HEK293T (cell line): ENCODE results near the gene TBC1D17.

Experiments used
- CTCF ChIA-PET: fragments of 350-600 bp; formaldehyde crosslinking; extraction: SDS; loops from one replicate; lab custom pipeline; 2021; ENCODE audit warnings: antibody characterized with exemption, inconsistent platforms; lab: Yijun Ruan, JAX
- POLR2A ChIA-PET: fragments of 350-600 bp; formaldehyde crosslinking; extraction: SDS; loops from one replicate; lab custom pipeline; 2020; ENCODE audit warnings: antibody characterized with exemption, inconsistent platforms; lab: Yijun Ruan, JAX
- DNase-seq: peaks from one replicate; pipeline ENCODE4 v3.0.0; 2012; ENCODE audit warnings: mixed read lengths; ENCODE audit errors: extremely low spot score
- ARNT ChIP-seq: fragments of 450-650 bp; IDR thresholded peaks from 2 replicates; pipeline ENCODE4 v1.6.1; 2017; ENCODE audit warnings: mild to moderate bottlenecking
- BHLHE40 ChIP-seq: fragments of 450-650 bp; IDR thresholded peaks from 2 replicates; pipeline ENCODE4 v1.6.1; 2016; ENCODE audit warnings: mild to moderate bottlenecking, moderate library complexity, borderline replicate concordance
- CTBP1 ChIP-seq: fragments of 450-650 bp; IDR thresholded peaks from 2 replicates; pipeline ENCODE4 v1.6.1; 2016; ENCODE audit warnings: borderline replicate concordance
- ELF4 ChIP-seq: fragments of 450-650 bp; IDR thresholded peaks from 2 replicates; pipeline ENCODE4 v1.6.1; 2017; ENCODE audit warnings: antibody characterized with exemption
- FOXA1 ChIP-seq: fragments of 450-650 bp; IDR thresholded peaks from 2 replicates; pipeline ENCODE4 v1.6.1; 2016; ENCODE audit warnings: mild to moderate bottlenecking
- FOXK2 ChIP-seq: fragments of 450-650 bp; IDR thresholded peaks from 2 replicates; pipeline ENCODE4 v1.6.1; 2016; ENCODE audit warnings: mild to moderate bottlenecking
- FOXM1 ChIP-seq: fragments of 450-650 bp; IDR thresholded peaks from 2 replicates; pipeline ENCODE4 v1.6.1; 2017; ENCODE audit warnings: mild to moderate bottlenecking, borderline replicate concordance
- HDGF ChIP-seq: fragments of 450-650 bp; IDR thresholded peaks from 2 replicates; pipeline ENCODE4 v1.6.1; 2017; ENCODE audit warnings: antibody characterized with exemption, borderline replicate concordance
- L3MBTL2 ChIP-seq: fragments of 450-650 bp; conservative IDR thresholded peaks from 2 replicates; pipeline ENCODE4 v1.6.1; 2016; ENCODE audit warnings: mild to moderate bottlenecking
- LEF1 ChIP-seq: fragments of 450-650 bp; IDR thresholded peaks from 2 replicates; pipeline ENCODE4 v1.6.1; 2017; ENCODE audit warnings: mild to moderate bottlenecking, borderline replicate concordance
- NFRKB ChIP-seq: fragments of 450-650 bp; IDR thresholded peaks from 2 replicates; pipeline ENCODE4 v1.6.1; 2016; ENCODE audit warnings: mild to moderate bottlenecking, moderate library complexity
- PKNOX1 ChIP-seq: fragments of 450-650 bp; IDR thresholded peaks from 2 replicates; pipeline ENCODE4 v1.6.1; 2016
- SP1 ChIP-seq: fragments of 450-650 bp; IDR thresholded peaks from 2 replicates; pipeline ENCODE4 v1.6.1; 2017
- SUZ12 ChIP-seq: fragments of 450-650 bp; IDR thresholded peaks from 2 replicates; pipeline ENCODE4 v1.6.1; 2016; ENCODE audit warnings: mild to moderate bottlenecking
- TARDBP ChIP-seq: fragments of 450-650 bp; IDR thresholded peaks from 2 replicates; pipeline ENCODE4 v1.6.1; 2016
- ZNF384 ChIP-seq: fragments of 450-650 bp; IDR thresholded peaks from 2 replicates; pipeline ENCODE4 v1.6.1; 2016

TBC1D17 gene

GRCh38 chr19:49872245-49873128 is 5.0 kb upstream of the TBC1D17 start:
- TF ChIP-seq BHLHE40 = no peak
- TF ChIP-seq ZNF384 = no peak
- no peak for TF ChIP-seq TARDBP
- no peak for TF ChIP-seq PKNOX1
- TF ChIP-seq L3MBTL2 = no peak
- TF ChIP-seq NFRKB = no peak
- TF ChIP-seq FOXK2 = no peak
- TF ChIP-seq SUZ12 = no peak
- no peak for TF ChIP-seq LEF1
- no peak for TF ChIP-seq FOXM1
- ChIA-PET CTCF (no interaction called here), POLR2A (no interaction called here)
- DNase-seq = no peak

- ChIA-PET CTCF (no interaction called here), POLR2A (no interaction called here)
- no peak for DNase-seq
- TF ChIP-seq CTBP1 (no peak), FOXK2 (no peak), L3MBTL2 (no peak), ARNT (no peak), BHLHE40 (no peak), ELF4 (no peak), SUZ12 (no peak), FOXA1 (no peak), PKNOX1 (no peak), HDGF (no peak), FOXM1 (no peak), NFRKB (no peak), SP1 (no peak), LEF1 (no peak), ZNF384 (no peak), TARDBP (no peak)
Observed at GRCh38 chr19:49873129-49873521, 4.4 kb upstream of the TBC1D17 start.

GRCh38 chr19:49873834-49874233 is 3.7 kb upstream of the TBC1D17 start:
- no peak for DNase-seq
- TF ChIP-seq FOXM1 (no peak), LEF1 (no peak), PKNOX1 (no peak), ARNT (no peak), ELF4 (no peak), FOXA1 (no peak), ZNF384 (no peak), L3MBTL2 (no peak), SUZ12 (no peak), BHLHE40 (no peak), HDGF (no peak), SP1 (no peak), FOXK2 (no peak), CTBP1 (no peak), TARDBP (no peak)
- CTCF ChIA-PET = no interaction called here
- POLR2A ChIA-PET = no interaction called here

- CTCF ChIA-PET = no interaction called here
- POLR2A ChIA-PET = interaction anchor here (3.5 kb wide), 1 partner anchor 62 kb away, joined by 14 read pairs; the partner anchor contains the start of gene FUZ
- TF ChIP-seq NFRKB = no peak
- no peak for TF ChIP-seq ZNF384
- no peak for TF ChIP-seq PKNOX1
- TF ChIP-seq CTBP1 = no peak
- DNase-seq = no peak
Observed at GRCh38 chr19:49874503-49875157, 2.9 kb upstream of the TBC1D17 start.

- CTCF ChIA-PET = no interaction called here
- TF ChIP-seq SUZ12 (no peak), NFRKB (no peak), FOXA1 (no peak), HDGF (no peak), LEF1 (no peak), ZNF384 (no peak), PKNOX1 (no peak), FOXK2 (no peak), BHLHE40 (no peak), ARNT (no peak), CTBP1 (no peak), SP1 (no peak), L3MBTL2 (no peak)
- POLR2A ChIA-PET = interaction anchor here (1.4 to 3.5 kb wide), 3 partner anchors 11 to 62 kb away, joined by 3 to 26 read pairs (median 14); partner anchors contain the start of gene FUZ
- no peak for DNase-seq
Observed at GRCh38 chr19:49875177-49875576, 2.3 kb upstream of the TBC1D17 start.
